SK-N-SH (cell line): Measurements from ENCODE around the gene RXYLT1. TPM values are rescaled to one million over a fixed set of nuclear protein-coding genes. Genes with fewer than 3 reads are reported as not detected.

Experiments
- CTCF ChIA-PET: fragments of 300-600, 350-600 bp; formaldehyde crosslinking; extraction: SDS; loops from one replicate; lab custom pipeline; 2021; lab: Yijun Ruan, JAX
- POLR2A ChIA-PET: fragments of 350-600 bp; sonication (Branson Sonifier 250); formaldehyde crosslinking; extraction: SDS; loops from one replicate; lab custom pipeline; 2020; ENCODE audit warnings: antibody characterized with exemption, inconsistent platforms; lab: Yijun Ruan, JAX
- DNase-seq: peaks from one replicate; pipeline ENCODE4 v3.0.0; 2012
- H2AFZ ChIP-seq: fragments of 200-600 bp; sonication (generic); 2 replicates; pipeline ENCODE4 v1.8.1; 2016; ENCODE audit warnings: antibody characterized with exemption, mild to moderate bottlenecking, low read depth
- H3F3A ChIP-seq: fragments of 200-600 bp; sonication (generic); replicated peaks from 2 replicates; pipeline ENCODE3; 2016; ENCODE audit warnings: antibody characterized with exemption, mild to moderate bottlenecking; ENCODE audit not compliant: insufficient read depth
- H3K27ac ChIP-seq, 2 experiments: fragments of 200-500 bp in 1 of 2; fragments of 200-600 bp in 1 of 2; sonication (Bioruptor generic) in 1 of 2; sonication (generic), shearing (Covaris generic) in 1 of 2; 2 replicates each; pipeline versions ENCODE4 v1.5.1 to v1.6.1; 2014 to 2016; ENCODE audit warnings: low read depth in 2 of 2, inconsistent platforms in 1 of 2, low read length in 1 of 2, mild to moderate bottlenecking in 1 of 2, mixed read lengths in 1 of 2
- H3K27me3 ChIP-seq: fragments of 200-600 bp; sonication (generic), shearing (Covaris generic); 2 replicates; pipeline ENCODE4 v1.6.1; 2016; ENCODE audit warnings: mixed run types; ENCODE audit not compliant: insufficient read depth
- H3K36me3 ChIP-seq, 2 experiments: fragments of 200-500 bp in 1 of 2; fragments of 200-600 bp in 1 of 2; sonication (Bioruptor generic) in 1 of 2; sonication (generic) in 1 of 2; replicated peaks in 1 of 2; 2 replicates each; pipeline versions ENCODE3 to v1.5.1; 2014 to 2016; ENCODE audit warnings: low read length in 1 of 2, mild to moderate bottlenecking in 1 of 2; ENCODE audit not compliant: insufficient read depth in 2 of 2, control insufficient read depth in 1 of 2
- H3K4me1 ChIP-seq, 2 experiments: fragments of 200-500 bp in 1 of 2; fragments of 200-600 bp in 1 of 2; sonication (Bioruptor generic) in 1 of 2; sonication (generic), shearing (Covaris generic) in 1 of 2; 2 replicates each; pipeline versions ENCODE4 v1.5.1 to v1.6.1; 2014 to 2016; ENCODE audit warnings: low read depth in 1 of 2, low read length in 1 of 2, mixed run types in 1 of 2; ENCODE audit not compliant: insufficient read depth in 2 of 2, control insufficient read depth in 1 of 2
- H3K4me2 ChIP-seq: fragments of 200-600 bp; sonication (generic), shearing (Covaris generic); 2 replicates; pipeline ENCODE4 v1.6.1; 2017; ENCODE audit warnings: mixed run types
- H3K4me3 ChIP-seq, 2 experiments: fragments of 200-500 bp in 1 of 2; fragments of 200-600 bp in 1 of 2; sonication (Bioruptor generic) in 1 of 2; sonication (generic), shearing (Covaris generic) in 1 of 2; 2 replicates each; pipeline versions ENCODE4 v1.5.1 to v1.8.1; 2014 to 2016; ENCODE audit warnings: low read depth in 2 of 2, inconsistent platforms in 1 of 2, low read length in 1 of 2, mild to moderate bottlenecking in 1 of 2, mixed read lengths in 1 of 2, moderate library complexity in 1 of 2
- H3K79me2 ChIP-seq: fragments of 200-600 bp; sonication (generic); 2 replicates; pipeline ENCODE4 v1.8.1; 2017; ENCODE audit warnings: mild to moderate bottlenecking; ENCODE audit not compliant: insufficient read depth
- H3K9ac ChIP-seq: fragments of 200-600 bp; sonication (generic); 2 replicates; pipeline ENCODE4 v1.6.1; 2017; ENCODE audit warnings: mixed run types
- H3K9me2 ChIP-seq: fragments of 200-600 bp; sonication (generic); 2 replicates; pipeline ENCODE4 v1.6.1; 2017; ENCODE audit warnings: mixed run types
- H3K9me3 ChIP-seq: fragments of 200-600 bp; sonication (generic); 2 replicates; pipeline ENCODE4 v1.6.1; 2017; ENCODE audit warnings: mixed run types, mild to moderate bottlenecking, moderate library complexity
- H4K20me1 ChIP-seq: fragments of 200-600 bp; sonication (generic); 2 replicates; pipeline ENCODE4 v1.6.1; 2017; ENCODE audit warnings: mild to moderate bottlenecking, mixed run types; ENCODE audit not compliant: insufficient read depth
- ELF1 ChIP-seq: IDR thresholded peaks from 2 replicates; pipeline ENCODE4 v1.4.0; 2012
- FOXJ3 ChIP-seq: sonication (generic); formaldehyde crosslinking; IDR thresholded peaks from 2 replicates; pipeline ENCODE4 v1.5.1; 2020; ENCODE audit warnings: mild to moderate bottlenecking, missing genetic modification reagents
- GATA2 ChIP-seq: sonication (generic); formaldehyde crosslinking; IDR thresholded peaks from 2 replicates; pipeline ENCODE4 v1.5.0; 2020; ENCODE audit warnings: mild to moderate bottlenecking, missing genetic modification reagents
- MEF2A ChIP-seq: IDR thresholded peaks from 2 replicates; pipeline ENCODE4 v1.4.0; 2012; ENCODE audit warnings: low read depth, borderline replicate concordance
- RAD21 ChIP-seq: IDR thresholded peaks from 2 replicates; pipeline ENCODE4 v1.6.1; 2012; ENCODE audit warnings: mild to moderate bottlenecking, low read length
- SIN3A ChIP-seq: IDR thresholded peaks from 2 replicates; pipeline ENCODE4 v1.6.1; 2012; ENCODE audit warnings: low read depth, mild to moderate bottlenecking, low read length, moderate library complexity, borderline replicate concordance
- SMC3 ChIP-seq: IDR thresholded peaks from 2 replicates; pipeline ENCODE4 v1.6.1; 2012; ENCODE audit warnings: low read depth, low read length, improper control_type of control experiment
- TEAD4 ChIP-seq: IDR thresholded peaks from 2 replicates; pipeline ENCODE4 v1.4.0; 2012; ENCODE audit warnings: mild to moderate bottlenecking, borderline replicate concordance; ENCODE audit not compliant: insufficient read depth
- WGBS: methylation state at CpG from one replicate; pipeline ENCODE4 v1.1.6; 2017; ENCODE audit warnings: low lambda C conversion rate; 5-methylcytosine and 5-hydroxymethylcytosine counted together
- polyA plus RNA-seq, 3 experiments: library from polyadenylated mRNA; depleted of rRNA; stranded (reverse); fragments of >200 nt; gene quantifications; 2 replicates each; pipeline ENCODE4 v1.2.3, GENCODE V29; 2012
- TF ChIP-seq, protein P1 (sequence below): fragments of 200-600 bp; sonication (generic); IDR thresholded peaks from 2 replicates; pipeline ENCODE4 v1.6.1; 2017; ENCODE audit warnings: antibody characterized with exemption, mild to moderate bottlenecking, moderate library complexity
- TF ChIP-seq, protein P2 (sequence below): fragments of 150-350 bp; IDR thresholded peaks from 2 replicates; pipeline ENCODE4 v1.6.1; 2017; ENCODE audit warnings: antibody characterized with exemption, low read length, low read depth, borderline replicate concordance

RXYLT1 gene
- polyA plus RNA-seq, 1 of the 3 experiments (the other 2 are of a cell fraction) = 10.7 TPM

DNA sequence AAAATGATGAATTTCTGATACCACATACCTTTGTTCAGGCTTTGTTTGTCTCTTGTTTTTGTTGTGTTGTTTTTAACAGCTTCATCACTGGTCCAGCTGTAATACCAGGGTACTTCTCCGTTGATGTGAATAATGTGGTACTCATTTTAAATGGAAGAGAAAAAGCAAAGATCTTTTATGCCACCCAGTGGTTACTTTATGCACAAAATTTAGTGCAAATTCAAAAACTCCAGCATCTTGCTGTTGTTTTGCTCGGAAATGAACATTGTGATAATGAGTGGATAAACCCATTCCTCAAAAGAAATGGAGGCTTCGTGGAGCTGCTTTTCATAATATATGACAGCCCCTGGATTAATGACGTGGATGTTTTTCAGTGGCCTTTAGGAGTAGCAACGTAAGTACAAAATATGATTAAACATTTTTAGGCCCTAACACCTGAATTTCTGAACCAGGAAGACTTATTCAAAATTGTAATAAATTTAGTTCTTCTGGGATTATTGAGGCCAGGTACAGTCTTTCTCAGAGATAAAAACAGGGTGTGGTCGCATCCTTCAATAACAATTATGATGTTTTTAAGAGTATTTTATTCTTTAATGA lies 22.4 kb downstream of the RXYLT1 start:
- Histone ChIP-seq H3K79me2 (no peaks in the 10 kb centered on the region), H3K4me3 (no peak overlapping the region), H3F3A (no peaks in the 10 kb centered on the region), H3K4me1 (no peaks in the 10 kb centered on the region), H3K9me3 (no peaks in the 10 kb centered on the region), H3K4me2 (no peak overlapping the region), H3K36me3 (peaks cover 0 to 7% of the 10 kb centered on the region in 2 experiments), H3K9ac (no peak overlapping the region), H3K9me2 (no peaks in the 10 kb centered on the region), H3K27ac (no peak overlapping the region), H3K27me3 (no peaks in the 10 kb centered on the region), H4K20me1 (no peaks in the 10 kb centered on the region), H2AFZ (no peak overlapping the region)
- 46% methylated on average over 6 of the region's 6 CpGs for WGBS
- TF ChIP-seq, protein P1, sequence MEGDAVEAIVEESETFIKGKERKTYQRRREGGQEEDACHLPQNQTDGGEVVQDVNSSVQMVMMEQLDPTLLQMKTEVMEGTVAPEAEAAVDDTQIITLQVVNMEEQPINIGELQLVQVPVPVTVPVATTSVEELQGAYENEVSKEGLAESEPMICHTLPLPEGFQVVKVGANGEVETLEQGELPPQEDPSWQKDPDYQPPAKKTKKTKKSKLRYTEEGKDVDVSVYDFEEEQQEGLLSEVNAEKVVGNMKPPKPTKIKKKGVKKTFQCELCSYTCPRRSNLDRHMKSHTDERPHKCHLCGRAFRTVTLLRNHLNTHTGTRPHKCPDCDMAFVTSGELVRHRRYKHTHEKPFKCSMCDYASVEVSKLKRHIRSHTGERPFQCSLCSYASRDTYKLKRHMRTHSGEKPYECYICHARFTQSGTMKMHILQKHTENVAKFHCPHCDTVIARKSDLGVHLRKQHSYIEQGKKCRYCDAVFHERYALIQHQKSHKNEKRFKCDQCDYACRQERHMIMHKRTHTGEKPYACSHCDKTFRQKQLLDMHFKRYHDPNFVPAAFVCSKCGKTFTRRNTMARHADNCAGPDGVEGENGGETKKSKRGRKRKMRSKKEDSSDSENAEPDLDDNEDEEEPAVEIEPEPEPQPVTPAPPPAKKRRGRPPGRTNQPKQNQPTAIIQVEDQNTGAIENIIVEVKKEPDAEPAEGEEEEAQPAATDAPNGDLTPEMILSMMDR = peak; percentile 72
- peak; percentile 78 for TF ChIP-seq SMC3
- peak; percentile 85 for TF ChIP-seq RAD21
- no peak for TF ChIP-seq SIN3A
- ChIA-PET CTCF (interaction anchor here (0.7 to 2.8 kb wide), 30 partner anchors 9 to 705 kb away, joined by 3 to 39 read pairs (median 4); partner anchors contain the start of gene DPY19L2), POLR2A (no interaction called here)
- DNase-seq = peak; percentile 49

DNA sequence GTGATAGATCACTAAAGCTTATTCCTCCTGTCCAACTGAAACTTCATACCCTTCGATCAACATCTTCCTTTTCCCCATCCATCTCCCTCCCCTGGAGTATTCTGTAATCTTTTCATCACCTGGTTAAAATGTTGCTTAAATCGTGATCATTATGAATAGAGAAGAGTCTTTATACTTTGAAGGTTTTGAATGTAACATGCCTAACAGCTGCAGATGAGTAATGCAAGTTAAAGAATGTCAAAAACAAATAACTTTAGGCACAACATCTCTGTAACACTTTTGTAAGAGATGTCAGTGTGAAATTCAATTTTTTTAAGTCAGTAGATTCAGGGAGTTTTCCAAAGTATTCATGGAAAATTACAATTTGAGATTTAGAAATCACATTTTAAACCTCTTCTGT lies 25.0 kb downstream of the RXYLT1 start:
- Histone ChIP-seq H4K20me1 (no peaks in the 10 kb centered on the region), H3K79me2 (no peaks in the 10 kb centered on the region), H3K27ac (no peak overlapping the region), H3K4me2 (no peak overlapping the region), H3K9ac (no peak overlapping the region), H3K9me2 (no peaks in the 10 kb centered on the region), H3K4me1 (no peaks in the 10 kb centered on the region), H2AFZ (no peak overlapping the region), H3K36me3 (peaks cover 3 to 7% of the 10 kb centered on the region in 2 experiments), H3F3A (no peaks in the 10 kb centered on the region), H3K27me3 (no peaks in the 10 kb centered on the region), H3K9me3 (no peaks in the 10 kb centered on the region), H3K4me3 (no peak overlapping the region)
- no peak for TF ChIP-seq MEF2A
- TF ChIP-seq, protein P2, sequence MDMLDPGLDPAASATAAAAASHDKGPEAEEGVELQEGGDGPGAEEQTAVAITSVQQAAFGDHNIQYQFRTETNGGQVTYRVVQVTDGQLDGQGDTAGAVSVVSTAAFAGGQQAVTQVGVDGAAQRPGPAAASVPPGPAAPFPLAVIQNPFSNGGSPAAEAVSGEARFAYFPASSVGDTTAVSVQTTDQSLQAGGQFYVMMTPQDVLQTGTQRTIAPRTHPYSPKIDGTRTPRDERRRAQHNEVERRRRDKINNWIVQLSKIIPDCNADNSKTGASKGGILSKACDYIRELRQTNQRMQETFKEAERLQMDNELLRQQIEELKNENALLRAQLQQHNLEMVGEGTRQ = no peak
- TF ChIP-seq SIN3A = no peak
- TF ChIP-seq ELF1 = no peak
- no peak for TF ChIP-seq TEAD4
- no peak for TF ChIP-seq GATA2
- TF ChIP-seq, protein P1 = no peak
- no peak for TF ChIP-seq FOXJ3 (CRISPR knock-in tag)
- WGBS = 71% methylated on average over 2 of the region's 2 CpGs
- ChIA-PET POLR2A (no interaction called here), CTCF (no interaction called here)
- no peak for DNase-seq
